Choroid plexus epithelial cell (primary cell): ENCODE data around the gene CRY2.

ENCODE experiments used
- DNase-seq: peaks from one replicate; pipeline ENCODE4 v3.0.0-alpha.2; 2010; ENCODE audit warnings: low read depth
- H3K4me3 ChIP-seq: 2 replicates; pipeline ENCODE4 v1.5.1; 2011; ENCODE audit warnings: low read depth, mild to moderate bottlenecking, control low read depth, low read length, moderate library complexity
- TF ChIP-seq, protein P1 (sequence below): conservative IDR thresholded peaks from 2 replicates; pipeline ENCODE4 v1.5.1; 2011; ENCODE audit warnings: low read depth, mild to moderate bottlenecking, control low read depth, inconsistent platforms, low read length, moderate library complexity

CRY2 gene

GRCh38 chr11:45930951-45931570 lies 83.8 kb downstream of the CRY2 start:
- H3K4me3 ChIP-seq, result no peak overlapping the region
- DNase-seq, result no peak
- TF ChIP-seq, protein P1, sequence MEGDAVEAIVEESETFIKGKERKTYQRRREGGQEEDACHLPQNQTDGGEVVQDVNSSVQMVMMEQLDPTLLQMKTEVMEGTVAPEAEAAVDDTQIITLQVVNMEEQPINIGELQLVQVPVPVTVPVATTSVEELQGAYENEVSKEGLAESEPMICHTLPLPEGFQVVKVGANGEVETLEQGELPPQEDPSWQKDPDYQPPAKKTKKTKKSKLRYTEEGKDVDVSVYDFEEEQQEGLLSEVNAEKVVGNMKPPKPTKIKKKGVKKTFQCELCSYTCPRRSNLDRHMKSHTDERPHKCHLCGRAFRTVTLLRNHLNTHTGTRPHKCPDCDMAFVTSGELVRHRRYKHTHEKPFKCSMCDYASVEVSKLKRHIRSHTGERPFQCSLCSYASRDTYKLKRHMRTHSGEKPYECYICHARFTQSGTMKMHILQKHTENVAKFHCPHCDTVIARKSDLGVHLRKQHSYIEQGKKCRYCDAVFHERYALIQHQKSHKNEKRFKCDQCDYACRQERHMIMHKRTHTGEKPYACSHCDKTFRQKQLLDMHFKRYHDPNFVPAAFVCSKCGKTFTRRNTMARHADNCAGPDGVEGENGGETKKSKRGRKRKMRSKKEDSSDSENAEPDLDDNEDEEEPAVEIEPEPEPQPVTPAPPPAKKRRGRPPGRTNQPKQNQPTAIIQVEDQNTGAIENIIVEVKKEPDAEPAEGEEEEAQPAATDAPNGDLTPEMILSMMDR, result no peak

- H3K4me3 ChIP-seq, result no peak overlapping the region
- no peak for DNase-seq
- TF ChIP-seq, protein P1, result no peak
Observed at GRCh38 chr11:45931739-45932138, 84.5 kb downstream of the CRY2 start.

GRCh38 chr11:45932217-45932616 lies 84.9 kb downstream of the CRY2 start:
- TF ChIP-seq, protein P1, result no peak
- no peak overlapping the region for H3K4me3 ChIP-seq
- DNase-seq, result no peak
